B cell (primary cell): ENCODE measurements around the gene TRAPPC14. TPM values are rescaled to one million over a fixed set of nuclear protein-coding genes. Genes with fewer than 3 reads are reported as not detected.

ENCODE experiments used
- ATAC-seq: fragments of 200-7000 bp; cut with Tn5 transposase; one replicate; pipeline ENCODE4 v1.10.0; 2021; ENCODE audit warnings: low read depth, mild to moderate bottlenecking, moderate number of reproducible peaks, moderate library complexity
- CTCF ChIA-PET: fragments of 350-600 bp; sonication (Branson Sonifier 250); formaldehyde crosslinking; loops from one replicate; lab custom pipeline; 2021; ENCODE audit warnings: antibody characterized with exemption, inconsistent platforms; lab: Charles Lee
- POLR2A ChIA-PET: fragments of 350-600 bp; sonication (Branson Sonifier 250); formaldehyde crosslinking; loops from one replicate; lab custom pipeline; 2021; ENCODE audit warnings: antibody characterized with exemption; lab: Charles Lee
- DNase-seq: peaks from one replicate; pipeline ENCODE4 v3.0.0; 2013
- H2AFZ ChIP-seq: 2 replicates; pipeline ENCODE4 v1.6.1; 2012; ENCODE audit warnings: mild to moderate bottlenecking, low read depth, low read length; ENCODE audit not compliant: insufficient read depth, poor library complexity, severe bottlenecking
- H3K27ac ChIP-seq, 2 donors: 1 replicate in 1 of 2; 2 replicates in 1 of 2; pipeline ENCODE4 v1.5.1; 2012 to 2013; ENCODE audit warnings: low read length in 2 of 2, mild to moderate bottlenecking in 2 of 2, moderate library complexity in 1 of 2
- H3K27me3 ChIP-seq, 4 experiments: fragments of 200-600 bp in 1 of 4; sonication (generic) in 1 of 4; replicated peaks in 1 of 4; 1 replicate in 2 of 4; 2 replicates in 2 of 4; pipeline versions ENCODE4 v1.6.1 to v1.7.0; 2013 to 2016; ENCODE audit warnings: low read length in 3 of 4, mild to moderate bottlenecking in 2 of 4, mixed read lengths in 1 of 4, moderate library complexity in 1 of 4; ENCODE audit not compliant: insufficient read depth in 4 of 4, control insufficient read depth in 3 of 4; ENCODE audit errors: control extremely low read depth in 1 of 4
- H3K36me3 ChIP-seq, 2 experiments: replicated peaks in 1 of 2; 1 replicate in 1 of 2; 2 replicates in 1 of 2; pipeline versions ENCODE4 v1.6.1 to v1.7.1; 2013; ENCODE audit warnings: low read length in 1 of 2; ENCODE audit not compliant: insufficient read depth in 2 of 2, control insufficient read depth in 1 of 2; ENCODE audit errors: control extremely low read depth in 1 of 2, extremely low read depth in 1 of 2
- H3K4me1 ChIP-seq, 2 donors: fragments of 200-600 bp in 1 of 2; sonication (generic) in 1 of 2; 1 replicate in 1 of 2; 2 replicates in 1 of 2; pipeline versions ENCODE4 v1.5.1 to v1.6.1; 2013 to 2017; ENCODE audit warnings: low read length in 2 of 2; ENCODE audit not compliant: control insufficient read depth in 2 of 2, insufficient read depth in 2 of 2
- H3K4me2 ChIP-seq: replicated peaks from 2 replicates; pipeline ENCODE3; 2012; ENCODE audit warnings: mild to moderate bottlenecking, low read depth, low read length; ENCODE audit not compliant: poor library complexity, severe bottlenecking
- H3K4me3 ChIP-seq, 5 experiments: fragments of 200-600 bp in 1 of 5; sonication (generic) in 1 of 5; 1 replicate in 3 of 5; 2 replicates in 2 of 5; pipeline versions ENCODE4 v1.5.1 to v1.7.0; 2011 to 2016; ENCODE audit warnings: low read length in 4 of 5, mild to moderate bottlenecking in 4 of 5, low read depth in 2 of 5, control low read depth in 1 of 5, moderate library complexity in 1 of 5; ENCODE audit not compliant: insufficient read depth in 1 of 5; ENCODE audit errors: control extremely low read depth in 1 of 5, extremely low read depth in 1 of 5
- H3K79me2 ChIP-seq: fragments of 200-600 bp; sonication (generic); one replicate; pipeline ENCODE4 v1.6.0; 2016; ENCODE audit warnings: low read length; ENCODE audit not compliant: control insufficient read depth, insufficient read depth
- H3K9ac ChIP-seq: fragments of 200-600 bp; sonication (generic); 2 replicates; pipeline ENCODE4 v1.6.1; 2017; ENCODE audit warnings: mild to moderate bottlenecking, low read length, moderate library complexity
- H3K9me3 ChIP-seq, 3 donors: one replicate each; pipeline versions ENCODE4 v1.6.1 to v1.7.1; 2013; ENCODE audit warnings: low read length in 2 of 3; ENCODE audit not compliant: control insufficient read depth in 2 of 3, insufficient read depth in 1 of 3; ENCODE audit errors: control extremely low read depth in 1 of 3
- H4K20me1 ChIP-seq: 2 replicates; pipeline ENCODE4 v1.6.0; 2012; ENCODE audit warnings: mild to moderate bottlenecking, low read length; ENCODE audit not compliant: insufficient read depth, control insufficient read depth, poor library complexity, severe bottlenecking
- H3K27ac Mint-ChIP-seq: one replicate; pipeline ENCODE4 v1.8.0; 2021; ENCODE audit warnings: mixed read lengths
- H3K27me3 Mint-ChIP-seq: one replicate; pipeline ENCODE4 v1.8.0; 2021; ENCODE audit warnings: mixed read lengths
- H3K4me1 Mint-ChIP-seq: one replicate; pipeline ENCODE4 v1.8.0; 2021; ENCODE audit warnings: mixed read lengths
- H3K4me3 Mint-ChIP-seq: one replicate; pipeline ENCODE4 v1.8.0; 2021; ENCODE audit warnings: mixed read lengths
- H3K9me3 Mint-ChIP-seq: one replicate; pipeline ENCODE4 v1.8.0; 2022; ENCODE audit warnings: mixed read lengths; ENCODE audit not compliant: insufficient read depth
- EZH2 ChIP-seq: IDR thresholded peaks from 2 replicates; pipeline ENCODE4 v1.6.1; 2012; ENCODE audit warnings: borderline replicate concordance, low read depth, mild to moderate bottlenecking, moderate library complexity, low read length; ENCODE audit not compliant: insufficient read depth, poor library complexity, severe bottlenecking
- WGBS: methylation state at CpG from one replicate; pipeline ENCODE4 v1.1.5; 2013; ENCODE audit warnings: missing lambda C conversion rate; ENCODE audit not compliant: insufficient coverage; 5-methylcytosine and 5-hydroxymethylcytosine counted together
- intact Hi-C: fragments of 100-400 bp; cut with micrococcal nuclease; formaldehyde crosslinking; loops from one replicate; pipeline ENCODE4 v1.10.0; 2022
- polyA plus RNA-seq: library from polyadenylated mRNA; depleted of rRNA; stranded (reverse); fragments of >200 nt; gene quantifications from 2 replicates; pipeline ENCODE4 v1.2.3, GENCODE V29; 2012
- total RNA-seq, 2 donors: library from RNA; stranded (reverse); fragments of 120-200 nt in 1 of 2; gene quantifications; 1 replicate in 1 of 2; 2 replicates in 1 of 2; pipeline versions ENCODE4 v1.2.3 to v1.2.4, GENCODE V29; 2013 to 2022
- TF ChIP-seq, protein P1 (sequence below): fragments of 200-600 bp; IDR thresholded peaks from one replicate; pipeline ENCODE4 v1.8.0; 2022; ENCODE audit warnings: antibody characterized with exemption, mild to moderate bottlenecking

The TRAPPC14 gene
- total and polyA plus RNA-seq, 2 donors (not counting 1 experiment from before 2014, with no cell fraction given) = 64.8 to 71.2 TPM

DNA sequence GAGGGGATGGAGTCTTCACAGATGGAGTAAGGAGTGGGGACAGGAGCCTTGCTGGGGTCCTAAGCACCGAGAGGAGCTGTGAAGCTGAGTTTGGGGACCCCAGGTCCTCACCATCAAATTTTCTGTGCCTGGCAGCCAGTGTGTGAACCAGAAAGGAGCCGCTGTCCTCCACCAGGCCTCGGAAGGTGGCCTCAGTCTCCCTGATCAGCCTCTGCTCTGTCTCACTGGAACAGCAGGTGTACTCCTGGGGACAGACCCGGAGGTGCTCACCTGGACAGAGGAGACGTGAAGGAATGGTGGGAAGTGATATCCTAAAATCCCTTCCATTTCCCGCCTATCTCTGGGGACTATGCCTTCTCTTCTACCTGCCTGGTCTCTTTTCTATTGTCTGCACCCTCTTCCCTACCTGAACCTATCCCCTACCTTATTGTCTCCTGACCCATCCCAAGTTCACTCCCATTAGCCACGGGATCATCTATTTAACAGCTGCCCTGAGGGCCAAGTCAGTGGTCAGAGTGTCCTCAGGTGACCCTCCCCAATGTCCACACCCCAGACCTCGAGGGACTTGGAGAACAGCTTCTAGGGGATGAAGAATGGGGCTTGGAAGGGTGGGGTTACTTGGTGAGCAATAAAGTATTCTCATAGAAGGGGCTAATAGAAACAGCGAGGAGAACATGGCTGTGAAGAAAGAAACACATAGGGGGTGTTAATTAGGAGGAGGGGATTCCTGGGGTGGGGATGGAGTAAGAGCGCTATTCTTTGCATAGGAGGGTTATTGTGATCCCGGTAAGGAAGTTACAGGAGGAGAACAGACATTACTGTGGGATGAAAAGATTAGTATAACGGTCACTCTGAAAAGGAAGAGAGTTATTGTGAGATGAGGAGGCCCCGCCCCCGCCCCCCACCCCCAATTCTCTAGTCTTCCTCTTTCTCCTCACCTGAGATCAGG lies 17.8 kb upstream of the TRAPPC14 start:
- Histone ChIP-seq H3K79me2 (no peaks in the 10 kb centered on the region), H3K36me3 (no peaks in the 10 kb centered on the region), H3K27ac (no peak overlapping the region), H3K27me3 (peaks cover 0 to 6% (median 3%) of the 10 kb centered on the region in 4 experiments), H3K4me3 (peak overlapping the region in 4 of 5 experiments; percentile 64 to 78 (median 72)), H3K4me1 (peaks cover 16 to 27% of the 10 kb centered on the region in 2 donors), H3K9me3 (peaks cover 0 to 20% (median 6%) of the 10 kb centered on the region in 3 donors), H3K9ac (peak overlapping the region; percentile 76), H4K20me1 (no peaks in the 10 kb centered on the region), H3K4me2 (peak overlapping the region; percentile 99), H2AFZ (peak overlapping the region; percentile 90)
- no peak for ATAC-seq
- peak; percentile 24 for DNase-seq
- Mint-ChIP-seq H3K9me3 (no peaks in the 10 kb centered on the region), H3K4me3 (peak overlapping the region; percentile 73), H3K27ac (peak overlapping the region; percentile 27), H3K27me3 (peaks cover 3% of the 10 kb centered on the region), H3K4me1 (peaks cover 29% of the 10 kb centered on the region)
- 76% methylated on average over 7 of the region's 14 CpGs for WGBS
- intact Hi-C loops = loop anchor here (1.0 to 5.0 kb wide), 6 partner anchors 16 to 95 kb away; partner anchors contain the start of genes LAMTOR4, TRAPPC14 and ZNF3
- ChIA-PET POLR2A (interaction anchor here (0.6 to 1.4 kb wide), 10 partner anchors 10 to 410 kb away, joined by 3 to 7 read pairs (median 4); partner anchors contain the start of genes FBXO24, LAMTOR4, MEPCE and ZCWPW1), CTCF (interaction anchor here (0.6 to 2.2 kb wide), 6 partner anchors 13 to 1125 kb away, joined by 4 to 11 read pairs (median 5); no protein-coding TSS in a partner anchor)
- TF ChIP-seq, protein P1, sequence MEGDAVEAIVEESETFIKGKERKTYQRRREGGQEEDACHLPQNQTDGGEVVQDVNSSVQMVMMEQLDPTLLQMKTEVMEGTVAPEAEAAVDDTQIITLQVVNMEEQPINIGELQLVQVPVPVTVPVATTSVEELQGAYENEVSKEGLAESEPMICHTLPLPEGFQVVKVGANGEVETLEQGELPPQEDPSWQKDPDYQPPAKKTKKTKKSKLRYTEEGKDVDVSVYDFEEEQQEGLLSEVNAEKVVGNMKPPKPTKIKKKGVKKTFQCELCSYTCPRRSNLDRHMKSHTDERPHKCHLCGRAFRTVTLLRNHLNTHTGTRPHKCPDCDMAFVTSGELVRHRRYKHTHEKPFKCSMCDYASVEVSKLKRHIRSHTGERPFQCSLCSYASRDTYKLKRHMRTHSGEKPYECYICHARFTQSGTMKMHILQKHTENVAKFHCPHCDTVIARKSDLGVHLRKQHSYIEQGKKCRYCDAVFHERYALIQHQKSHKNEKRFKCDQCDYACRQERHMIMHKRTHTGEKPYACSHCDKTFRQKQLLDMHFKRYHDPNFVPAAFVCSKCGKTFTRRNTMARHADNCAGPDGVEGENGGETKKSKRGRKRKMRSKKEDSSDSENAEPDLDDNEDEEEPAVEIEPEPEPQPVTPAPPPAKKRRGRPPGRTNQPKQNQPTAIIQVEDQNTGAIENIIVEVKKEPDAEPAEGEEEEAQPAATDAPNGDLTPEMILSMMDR = no peak
- no peak for TF ChIP-seq EZH2
